HS-27A (cell line): ENCODE data around the gene STK17A.
"Not testable (repeated sequence)": the region's sequence is repeated elsewhere in the genome, so short reads cannot be mapped to it uniquely, and the experiment has no call there.

Experiments
- DNase-seq: peaks from one replicate; pipeline ENCODE4 v3.0.0-alpha.2; 2012; ENCODE audit warnings: low read depth, missing footprints

The STK17A gene

DNA sequence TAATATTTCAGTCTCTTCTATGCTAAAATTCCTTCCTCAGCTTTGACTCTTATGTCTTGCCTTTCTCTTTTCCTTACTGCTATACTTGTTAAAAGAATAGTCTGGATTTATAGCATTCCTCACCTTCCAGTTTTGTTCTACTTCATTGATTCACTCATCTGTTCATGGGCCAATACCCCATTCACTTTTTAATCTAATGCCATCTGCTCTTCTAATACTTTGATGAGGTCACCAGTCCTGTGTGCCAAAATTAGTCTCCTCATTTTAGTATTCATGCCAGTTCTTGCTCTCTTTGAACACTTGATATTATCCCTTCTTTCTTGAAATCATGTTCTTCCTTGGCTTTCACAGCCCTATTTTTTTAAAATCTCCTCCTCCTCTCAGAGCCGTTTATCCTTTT lies 19.3 kb downstream of the STK17A start:
- DNase-seq, result no peak

DNA sequence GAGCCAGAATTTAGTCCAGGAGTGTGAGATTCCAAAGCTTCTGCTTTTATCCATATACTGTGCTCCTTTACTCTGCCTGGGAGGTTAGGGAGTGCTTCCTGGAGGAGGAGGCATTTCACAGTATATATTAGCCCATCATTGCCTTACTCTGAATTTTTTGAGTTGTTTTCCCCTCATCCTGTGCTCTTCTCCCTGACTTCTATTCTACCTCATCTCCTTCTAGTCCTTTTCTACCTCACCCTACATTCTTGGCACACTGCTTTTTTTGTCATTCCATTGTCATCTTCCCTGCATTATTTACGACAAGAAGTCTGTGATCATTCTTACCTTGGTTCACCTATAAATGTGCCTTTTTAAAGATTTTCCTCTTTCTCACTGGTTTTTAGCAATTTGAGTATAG lies 21.3 kb downstream of the STK17A start:
- no peak for DNase-seq

DNA sequence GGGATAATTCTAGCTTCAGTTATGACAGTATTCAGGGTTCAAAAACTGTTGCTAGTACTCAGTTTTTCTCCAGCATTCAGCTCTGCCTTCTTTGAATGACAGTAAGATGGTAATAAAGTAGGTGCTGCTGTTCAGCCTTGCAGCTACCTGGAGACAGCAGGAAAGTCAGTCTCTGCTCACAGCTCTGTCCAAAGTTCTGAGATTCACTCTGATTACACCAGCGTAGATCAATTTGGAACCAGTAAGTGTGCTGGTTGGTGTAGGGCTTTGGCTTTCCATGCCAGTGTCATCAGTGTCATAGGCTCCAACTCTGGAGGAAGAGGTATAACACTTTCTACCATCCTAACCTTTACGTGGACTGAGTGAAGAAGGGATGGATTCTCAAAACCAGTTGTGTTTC lies 26.2 kb downstream of the STK17A start:
- no peak for DNase-seq

DNA sequence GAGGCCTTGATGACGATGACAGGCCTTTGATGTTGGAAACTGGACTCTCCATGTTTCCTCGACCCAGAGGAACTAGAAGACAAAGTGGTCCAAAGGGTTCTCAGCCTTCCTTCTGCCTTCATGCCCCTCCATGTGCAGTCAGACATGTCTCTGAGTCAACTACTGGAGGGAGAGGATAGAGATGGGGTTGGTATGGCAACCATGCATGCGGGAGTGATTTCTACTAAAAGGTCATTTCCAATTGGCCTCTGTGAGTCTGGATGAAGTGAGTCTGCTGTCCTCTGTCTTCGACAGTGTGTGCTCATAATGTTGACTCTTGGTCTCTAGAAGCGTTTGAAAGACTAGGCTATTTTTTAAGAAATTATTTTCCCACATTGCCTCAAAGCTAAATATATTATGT lies 29.2 kb downstream of the STK17A start:
- no peak for DNase-seq

DNA sequence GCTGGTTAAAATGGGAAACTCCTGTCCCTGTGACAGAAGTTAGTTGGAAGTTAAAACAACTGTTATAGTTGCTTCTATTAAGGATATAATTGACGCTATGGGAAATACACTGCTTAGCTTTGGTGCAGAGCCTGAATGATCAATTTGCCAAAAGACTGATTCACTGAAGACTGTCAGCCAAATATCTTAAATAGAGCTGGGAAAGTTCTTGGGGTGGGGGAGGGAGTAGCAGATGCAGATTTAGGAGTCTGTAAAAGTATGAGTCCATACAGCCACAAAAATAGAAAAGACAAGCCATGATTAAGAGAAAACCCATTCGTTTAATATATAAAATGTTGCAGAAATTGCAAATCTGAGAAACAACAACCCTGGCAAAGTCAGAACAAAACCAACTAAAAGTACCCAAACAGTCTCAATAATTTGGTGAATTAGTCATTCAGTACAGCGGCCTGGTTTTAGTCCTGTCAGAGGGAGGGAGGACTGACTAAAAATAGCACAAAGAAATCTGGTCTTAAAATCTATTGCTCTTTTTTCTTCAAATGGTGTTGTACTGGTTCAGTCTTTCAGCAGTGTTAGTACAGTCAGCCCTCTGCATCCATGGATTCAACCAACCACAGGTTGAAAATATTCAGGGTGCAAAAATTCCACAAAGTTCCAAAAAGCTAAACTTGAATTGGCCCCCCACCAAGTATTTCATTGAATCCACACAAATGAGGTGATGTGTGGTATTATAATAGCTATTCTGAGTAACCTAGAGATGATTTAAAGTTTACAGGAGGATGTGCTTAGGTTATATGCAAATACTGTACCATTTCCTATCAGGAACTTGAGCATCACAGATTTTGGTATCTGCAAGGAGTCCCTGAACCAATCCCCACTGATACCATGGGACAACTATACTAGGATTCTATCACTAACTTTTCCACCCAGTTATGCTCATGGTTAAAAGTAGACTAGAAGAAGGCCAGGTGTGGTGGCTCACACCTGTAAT lies 30.0 kb downstream of the STK17A start:
- DNase-seq, result no peak

DNA sequence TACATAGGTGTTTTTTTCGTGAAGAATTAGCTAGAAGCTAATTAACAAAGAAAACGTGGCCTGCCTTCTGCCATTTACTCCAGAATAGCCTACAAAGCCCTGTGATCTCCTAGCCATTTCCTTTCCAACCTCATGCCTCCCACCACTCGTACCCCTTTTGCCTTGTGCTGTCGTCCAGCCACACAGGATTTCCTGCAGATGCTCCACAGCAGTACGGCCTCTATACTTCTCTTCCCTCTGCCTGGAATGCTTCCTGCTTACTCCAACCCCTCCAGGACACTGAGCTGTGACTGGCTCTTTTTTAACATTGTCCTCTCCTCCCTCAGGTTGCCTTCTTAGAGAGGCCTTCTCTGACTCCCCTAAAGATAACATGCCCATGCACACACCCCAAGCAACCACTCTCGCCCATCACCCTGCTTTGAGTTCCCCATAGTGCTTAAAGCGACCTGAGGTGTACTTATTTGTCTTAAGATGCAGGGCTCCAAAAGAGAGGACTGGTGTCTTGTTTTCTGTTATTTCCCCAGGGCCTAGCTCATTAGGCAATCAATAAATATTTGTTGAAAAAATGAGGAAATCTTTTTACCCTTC lies 32.7 kb downstream of the STK17A start:
- no peak for DNase-seq

DNA sequence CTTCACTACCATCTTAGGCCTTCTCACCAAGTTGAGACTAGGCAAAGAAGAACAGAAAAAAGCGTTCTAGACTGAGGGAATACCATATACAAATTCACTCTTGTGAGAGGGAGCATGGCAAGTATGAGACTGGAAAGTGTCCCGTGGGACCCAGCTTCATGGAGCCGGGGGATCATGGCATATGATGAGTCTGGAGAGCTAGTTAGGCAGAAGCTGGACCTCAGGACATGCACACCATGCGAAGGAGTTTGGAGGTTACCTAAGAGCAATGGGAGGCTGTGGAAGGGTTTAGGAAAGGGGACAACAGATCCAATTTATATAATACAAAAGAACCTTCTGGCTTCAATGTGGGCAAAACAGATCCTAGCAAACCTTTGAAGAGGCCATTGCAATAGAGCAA lies 34.1 kb downstream of the STK17A start:
- no peak for DNase-seq

DNA sequence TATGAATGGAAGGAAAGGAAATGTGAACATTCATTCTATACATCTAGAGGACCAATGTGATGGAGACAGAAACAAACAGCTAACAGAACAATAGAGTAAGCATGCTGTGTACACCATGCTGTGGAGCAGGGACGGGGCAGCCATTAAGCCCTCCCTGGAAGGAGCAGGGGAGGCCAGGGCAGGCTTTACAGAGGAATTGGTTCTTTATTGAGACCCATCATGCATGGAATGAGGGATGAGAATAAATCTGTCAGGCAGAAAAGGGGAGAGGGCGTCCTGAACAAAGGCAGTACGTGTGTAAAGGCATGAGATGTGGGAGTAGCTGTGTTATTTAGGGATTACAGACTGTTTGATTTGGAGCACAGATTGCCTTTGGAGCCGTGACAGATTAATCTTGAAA lies 35.2 kb downstream of the STK17A start:
- DNase-seq, result no peak

DNA sequence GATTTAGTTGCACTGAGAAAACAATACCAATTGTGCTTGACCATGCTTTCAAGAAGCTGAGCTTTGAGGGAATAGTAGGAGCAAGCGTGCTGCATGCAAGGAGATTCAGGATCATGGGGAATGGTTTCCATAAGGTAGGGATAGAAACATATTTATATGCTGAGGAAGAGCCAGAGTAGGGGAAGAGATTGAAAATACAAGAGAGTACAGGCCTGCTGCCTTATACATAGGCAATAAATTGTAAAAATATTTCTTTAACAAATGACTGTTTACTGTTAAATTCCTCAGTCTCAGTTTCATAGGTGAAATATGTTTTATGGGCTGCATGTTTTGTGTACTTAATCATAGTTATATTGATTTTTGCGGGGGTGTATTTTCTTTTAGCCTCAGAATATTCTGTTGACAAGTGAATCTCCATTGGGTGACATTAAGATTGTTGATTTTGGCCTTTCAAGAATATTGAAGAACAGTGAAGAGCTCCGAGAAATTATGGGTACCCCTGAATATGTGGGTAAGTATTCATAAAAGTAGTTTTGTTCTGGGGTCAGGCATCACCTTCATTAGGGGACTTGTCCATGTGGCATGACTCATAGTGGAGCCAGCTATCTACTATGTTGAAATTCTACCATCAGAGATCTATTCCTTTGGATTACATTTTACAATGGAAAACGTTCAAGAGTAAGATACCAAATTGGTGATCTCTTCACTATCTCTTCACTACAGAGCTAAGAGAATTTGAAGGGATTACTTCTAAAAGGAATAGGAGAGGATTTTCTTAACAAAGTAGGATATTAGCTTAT lies 36.5 kb downstream of the STK17A start:
- no peak for DNase-seq

DNA sequence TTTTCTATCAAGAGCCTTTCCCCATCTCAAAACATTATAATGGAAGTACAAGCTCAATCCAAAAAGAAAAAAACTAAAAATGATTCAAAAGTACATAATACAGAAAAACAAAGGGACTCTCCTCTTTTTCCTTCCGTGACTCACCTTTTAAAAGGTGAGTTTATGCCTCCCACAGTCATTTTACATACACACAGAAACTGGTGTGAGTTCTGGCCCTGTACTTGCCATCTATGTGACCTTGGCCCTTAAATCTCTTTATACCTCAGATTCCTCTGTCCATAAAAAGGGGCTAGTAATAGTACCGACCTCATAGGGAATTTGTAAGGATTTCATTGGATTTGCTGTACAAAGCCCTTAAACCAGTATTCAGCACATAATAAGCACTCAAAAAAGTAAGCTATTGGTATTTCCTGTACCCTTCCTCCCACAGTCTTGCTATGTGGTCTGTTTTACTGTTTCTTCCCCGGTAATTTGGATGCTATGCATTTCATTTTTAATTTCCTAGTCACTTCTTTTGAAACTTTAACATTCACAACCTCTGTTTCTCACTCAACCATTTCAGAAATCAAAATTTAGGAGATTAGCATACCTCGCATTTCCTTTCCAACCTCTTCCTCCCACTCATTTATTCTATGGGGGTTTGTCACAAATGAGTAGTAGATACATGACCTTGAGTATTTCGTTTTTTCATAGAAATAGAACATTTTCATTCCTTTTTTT lies 39.0 kb downstream of the STK17A start:
- DNase-seq, result no peak

DNA sequence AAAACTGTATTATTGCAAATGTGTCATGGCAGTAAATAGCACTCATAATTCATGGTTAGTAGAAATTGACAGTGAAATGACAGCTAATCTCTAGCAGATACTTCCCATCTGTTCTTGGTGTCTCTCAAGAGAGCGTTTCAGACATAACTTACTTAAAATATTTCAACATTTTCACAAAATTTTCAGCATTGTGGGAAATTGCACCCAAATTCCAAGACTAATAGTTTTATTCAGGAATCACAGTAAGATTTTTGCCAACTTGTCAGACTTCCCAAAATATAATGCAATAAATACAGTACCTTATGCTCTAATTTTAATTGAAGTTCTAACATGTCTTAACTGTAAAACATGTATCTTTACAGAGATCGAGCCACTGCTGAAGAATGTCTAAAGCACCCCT lies 41.2 kb downstream of the STK17A start:
- no peak for DNase-seq

DNA sequence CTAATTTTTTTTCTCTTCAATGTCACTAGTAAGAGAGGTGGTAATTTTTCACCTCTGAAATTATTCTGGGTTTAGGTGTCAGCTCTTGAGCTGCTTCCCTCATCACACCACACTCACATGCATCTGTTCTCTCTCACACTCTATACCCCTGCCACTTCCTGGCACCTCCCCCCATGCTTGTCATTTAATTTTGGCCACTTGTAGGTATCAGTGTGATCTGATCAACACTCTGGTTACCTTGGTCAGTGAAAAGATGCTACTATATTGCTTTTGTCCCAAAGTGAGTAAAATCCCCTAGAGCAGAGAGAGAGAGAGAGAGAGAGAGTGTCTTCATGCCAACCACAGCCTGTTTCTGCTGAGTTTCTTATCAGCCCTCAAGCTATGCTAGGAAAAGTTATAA lies 42.5 kb downstream of the STK17A start:
- DNase-seq, result no peak

DNA sequence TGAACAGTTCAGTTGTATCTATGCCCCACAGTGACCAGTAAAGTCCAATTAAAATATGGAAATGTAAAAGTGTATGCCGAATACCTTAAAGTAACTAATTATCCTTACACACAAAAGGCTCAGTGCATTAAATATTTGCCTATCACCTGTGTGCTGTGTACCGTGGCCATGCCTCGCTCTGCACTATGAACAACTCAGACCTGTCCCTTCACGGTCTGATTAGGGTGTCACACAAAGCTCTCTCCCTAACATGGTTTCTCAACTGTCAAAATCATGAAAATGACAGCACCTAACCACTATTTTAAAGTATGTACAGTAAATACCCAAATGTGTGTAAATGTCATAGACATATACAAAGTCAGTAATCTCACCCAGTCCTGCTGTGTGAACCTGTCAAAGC lies 43.1 kb downstream of the STK17A start:
- DNase-seq, result no peak

DNA sequence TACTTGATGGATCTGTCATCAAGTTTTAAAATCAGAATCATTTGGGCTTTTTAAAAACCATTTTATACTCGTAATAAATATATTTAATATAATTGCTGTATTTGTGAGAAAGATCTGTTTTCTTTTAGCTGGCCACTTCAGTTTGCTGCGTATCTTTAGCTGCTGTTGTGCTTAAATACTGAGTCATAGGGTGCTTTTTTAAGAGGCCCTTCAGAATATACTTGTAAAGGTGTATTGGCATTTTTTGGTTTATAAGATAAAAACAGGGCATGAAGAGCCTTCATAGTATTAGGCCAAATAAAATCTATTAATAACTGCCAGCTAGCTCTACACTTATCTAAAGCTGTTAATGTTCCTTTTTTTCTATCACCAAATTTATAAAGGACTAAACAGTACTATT lies 43.8 kb downstream of the STK17A start:
- DNase-seq, result no peak

DNA sequence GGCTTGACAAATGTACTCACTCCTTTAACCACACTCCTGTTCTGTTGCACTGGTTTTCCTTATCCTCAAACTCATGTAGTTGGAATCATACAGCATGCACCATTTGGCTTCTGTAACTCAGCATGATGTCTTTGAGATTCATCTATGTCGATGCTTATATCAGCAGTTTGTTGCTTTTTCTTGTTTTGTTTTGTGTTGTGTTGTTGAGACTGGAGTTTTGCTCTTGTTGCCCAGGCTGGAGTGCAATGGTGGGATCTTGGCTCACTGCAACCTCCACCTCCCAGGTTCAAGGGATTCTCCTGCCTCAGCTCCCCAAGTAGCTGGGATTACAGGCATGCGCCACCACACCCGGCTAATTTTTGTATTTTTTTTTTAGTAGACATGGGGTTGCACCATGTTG lies 44.9 kb downstream of the STK17A start:
- DNase-seq, result not testable (repeated sequence)

DNA sequence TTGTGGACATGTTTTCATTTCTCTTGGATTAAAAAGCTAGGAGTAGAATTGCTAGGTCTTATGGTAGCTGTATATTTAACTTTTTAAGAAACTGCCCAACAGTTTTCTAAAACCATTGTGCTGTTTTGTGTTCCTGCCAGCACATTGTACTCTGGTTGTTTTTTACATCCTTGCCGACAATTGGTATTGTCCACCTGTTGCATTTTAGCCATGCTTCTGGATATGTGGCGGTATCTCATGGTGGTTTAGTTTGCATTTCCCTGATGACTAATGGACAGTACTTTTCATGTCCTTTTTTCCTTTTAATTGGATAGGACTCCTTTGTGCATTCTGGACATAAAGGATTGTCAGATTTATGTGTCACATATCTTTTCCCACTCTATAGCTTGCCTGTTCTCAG lies 45.5 kb downstream of the STK17A start:
- no peak for DNase-seq

DNA sequence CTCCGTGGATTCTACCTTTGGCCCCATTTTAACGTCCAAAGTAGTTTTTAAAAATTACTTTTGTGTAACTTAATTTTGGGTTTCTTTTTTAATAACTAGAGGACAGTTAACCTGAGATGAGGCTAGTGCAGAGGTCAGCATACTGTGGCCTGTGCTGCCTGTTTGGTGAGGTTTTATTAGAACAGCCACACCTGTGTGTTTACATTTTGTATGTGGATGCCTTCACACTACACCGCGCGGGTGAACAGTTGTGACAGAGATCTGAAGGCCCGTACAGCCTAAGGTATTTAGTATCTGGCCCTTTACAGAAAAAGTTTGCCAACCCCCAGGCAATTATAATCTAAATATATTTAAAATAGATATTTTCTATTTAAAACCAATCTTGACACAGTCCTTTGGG lies 46.9 kb downstream of the STK17A start:
- DNase-seq, result no peak

DNA sequence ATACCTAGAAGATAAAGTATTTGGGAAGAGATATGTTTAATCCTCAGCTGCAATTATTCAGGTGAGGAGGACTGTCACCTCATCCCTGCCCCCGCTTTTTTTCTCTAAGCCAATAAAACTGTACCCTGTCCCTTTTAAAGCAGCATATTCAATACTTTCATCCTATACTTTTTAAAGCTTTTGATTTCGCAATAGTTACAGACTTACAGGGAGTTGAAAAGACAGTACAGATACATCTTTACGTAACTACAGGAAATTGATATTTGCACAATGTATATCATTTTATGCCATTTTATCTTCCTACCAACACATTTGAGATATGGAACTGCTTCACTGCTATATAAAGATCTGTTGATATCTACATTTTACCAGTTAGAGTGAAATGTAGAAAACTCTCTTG lies 47.6 kb downstream of the STK17A start:
- no peak for DNase-seq

DNA sequence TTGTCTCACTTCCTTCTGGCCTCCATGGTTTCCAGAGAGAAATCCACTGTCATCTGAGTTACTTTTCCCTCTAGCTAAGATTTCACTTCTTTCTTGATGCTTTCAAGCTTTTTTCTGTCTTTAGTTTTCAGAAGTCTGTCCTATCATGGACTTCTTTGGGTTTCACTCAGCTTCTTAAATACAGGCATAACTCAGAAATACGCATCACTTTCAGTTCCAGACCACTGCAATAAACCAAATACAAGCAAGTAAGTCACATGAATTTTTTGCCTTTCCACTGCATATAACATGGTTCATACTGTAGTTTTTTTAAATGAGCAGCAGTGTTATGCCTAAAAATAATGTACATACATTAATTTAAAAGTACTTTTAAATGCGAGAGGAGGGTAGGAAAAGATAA lies 48.7 kb downstream of the STK17A start:
- DNase-seq, result no peak

DNA sequence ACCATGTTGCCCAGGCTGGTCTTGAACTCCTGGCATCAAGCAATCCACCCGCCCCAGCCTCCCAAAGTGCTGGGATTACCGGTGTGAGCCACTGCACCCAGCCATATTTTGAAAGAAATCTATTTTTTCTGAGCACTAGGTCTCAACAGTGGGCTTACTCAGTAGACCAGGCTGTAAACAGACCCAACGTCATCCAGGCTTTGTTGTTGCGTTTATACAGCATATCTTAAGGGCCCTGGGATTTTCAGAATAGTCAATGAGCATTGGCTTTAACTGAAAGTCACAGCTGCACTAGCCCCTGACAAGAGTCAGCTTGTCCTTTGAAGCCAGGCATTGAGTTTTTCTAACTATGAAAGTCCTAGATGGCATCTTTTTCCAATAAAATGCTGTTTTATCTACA lies 49.8 kb downstream of the STK17A start:
- no peak for DNase-seq

DNA sequence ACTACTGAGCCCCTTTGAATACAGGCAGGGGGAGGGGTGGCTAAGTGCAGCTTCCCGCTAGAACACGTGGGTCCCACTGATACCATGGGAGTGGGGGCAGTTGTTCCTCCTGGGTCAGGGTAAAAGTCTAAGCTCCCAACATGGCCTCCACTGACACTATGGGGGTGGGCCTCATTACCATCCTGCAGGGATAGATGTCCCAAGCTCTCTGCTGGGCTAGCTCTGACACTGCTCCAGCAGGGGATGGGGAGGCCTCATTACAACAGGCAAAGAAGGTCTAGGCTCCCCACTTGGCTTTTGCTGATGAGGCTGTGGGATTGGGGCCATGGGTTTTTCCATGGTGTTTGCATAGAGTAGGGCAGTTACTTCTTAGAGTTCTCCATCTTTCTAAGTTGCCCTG lies 51.5 kb downstream of the STK17A start:
- no peak for DNase-seq

DNA sequence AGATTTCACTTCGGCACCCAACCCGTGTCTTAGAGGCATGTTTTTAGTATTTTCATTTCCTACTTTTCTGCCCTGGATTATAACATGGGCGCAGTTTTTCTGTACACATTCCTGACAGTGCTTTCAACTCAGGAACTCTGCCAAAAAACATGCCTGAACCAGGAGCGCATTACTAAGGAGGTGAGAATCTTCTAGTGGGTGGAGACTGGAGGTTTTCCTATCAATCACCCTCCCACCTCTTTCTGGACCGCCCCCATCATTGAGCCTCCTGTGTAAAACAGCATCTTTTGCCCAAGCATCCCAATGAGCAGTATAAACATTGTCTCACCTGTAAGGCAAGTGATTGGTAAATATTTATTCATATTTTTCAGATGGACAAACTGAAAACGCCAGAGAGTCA lies 53.2 kb downstream of the STK17A start:
- DNase-seq, result no peak
